Endothelial cell of umbilical vein (primary cell): ENCODE data around the gene CCDC27. TPM values are rescaled to one million over a fixed set of nuclear protein-coding genes. Genes with fewer than 3 reads are reported as not detected.

Experiments used
- BruUV-seq: library from RNA; stranded (reverse); fragments of 400-500 nt; replicated peaks from 2 replicates; lab custom pipeline; 2021; lab: Mats Ljungman, UMichigan
- CTCF ChIA-PET: fragments of 300-600, 350-600 bp; sonication (Branson Sonifier 250); formaldehyde crosslinking; loops from one replicate; lab custom pipeline; 2021; ENCODE audit warnings: antibody characterized with exemption, inconsistent platforms; lab: Charles Lee
- POLR2A ChIA-PET: fragments of 300-600, 350-600 bp; sonication (Branson Sonifier 250); formaldehyde crosslinking; loops from one replicate; lab custom pipeline; 2021; ENCODE audit warnings: antibody characterized with exemption, inconsistent platforms; lab: Charles Lee
- DNase-seq: peaks from one replicate; pipeline ENCODE4 v3.0.0-alpha.2; 2011; ENCODE audit warnings: low read depth, low spot score
- FAIRE-seq: peaks from 2 replicates; lab custom pipeline; 2011; peaks lifted over from hg19 to GRCh38; lab: Jason Lieb, UNC
- H2AFZ ChIP-seq: 2 replicates; pipeline ENCODE4 v1.6.0; 2012; ENCODE audit warnings: low read depth, low read length, control low read depth, inconsistent platforms
- H3K27ac ChIP-seq: 2 replicates; pipeline ENCODE4 v1.5.1; 2011; ENCODE audit warnings: low read depth, mild to moderate bottlenecking, control low read depth, low read length, moderate library complexity; ENCODE audit not compliant: insufficient read depth
- H3K27me3 ChIP-seq, 2 experiments: 2 replicates each; pipeline versions ENCODE4 v1.6.0 to v1.6.1; 2011; ENCODE audit warnings: low read length in 2 of 2, mixed read lengths in 1 of 2; ENCODE audit not compliant: control insufficient read depth in 2 of 2, insufficient read depth in 2 of 2
- H3K36me3 ChIP-seq, 2 experiments: 2 replicates in 1 of 2; 3 replicates in 1 of 2; pipeline ENCODE4 v1.5.1; 2011; ENCODE audit warnings: low read length in 2 of 2, mild to moderate bottlenecking in 1 of 2, moderate library complexity in 1 of 2; ENCODE audit not compliant: control insufficient read depth in 2 of 2, insufficient read depth in 2 of 2; ENCODE audit errors: extremely low read depth in 1 of 2
- H3K4me1 ChIP-seq: 3 replicates; pipeline ENCODE4 v1.5.1; 2011; ENCODE audit warnings: mild to moderate bottlenecking, low read length; ENCODE audit not compliant: control insufficient read depth, insufficient read depth; ENCODE audit errors: extremely low read depth
- H3K4me2 ChIP-seq: 2 replicates; pipeline ENCODE4 v1.6.1; 2011; ENCODE audit warnings: low read length, control low read depth, mixed read lengths; ENCODE audit not compliant: insufficient read depth
- H3K4me3 ChIP-seq, 3 experiments: fragments of 200-600 bp in 1 of 3; sonication (generic), shearing (Covaris generic) in 1 of 3; replicated peaks in 1 of 3; 2 replicates each; pipeline ENCODE4 v1.5.1; 2011 to 2016; ENCODE audit warnings: control low read depth in 3 of 3, low read length in 3 of 3, mild to moderate bottlenecking in 2 of 3, inconsistent platforms in 1 of 3, low read depth in 1 of 3, moderate library complexity in 1 of 3; ENCODE audit not compliant: insufficient read depth in 1 of 3
- H3K79me2 ChIP-seq: 2 replicates; pipeline ENCODE4 v1.6.0; 2012; ENCODE audit warnings: low read length, inconsistent platforms; ENCODE audit not compliant: control insufficient read depth, insufficient read depth
- H3K9ac ChIP-seq: replicated peaks from 2 replicates; pipeline ENCODE3; 2011; ENCODE audit warnings: low read length, control low read depth; ENCODE audit not compliant: insufficient read depth; ENCODE audit errors: extremely low read depth
- H3K9me1 ChIP-seq: replicated peaks from 3 replicates; pipeline ENCODE4 v1.6.0; 2011; ENCODE audit warnings: mild to moderate bottlenecking, low read length; ENCODE audit not compliant: control insufficient read depth, insufficient read depth; ENCODE audit errors: extremely low read depth
- H3K9me3 ChIP-seq: replicated peaks from 2 replicates; pipeline ENCODE4 v1.5.1; 2012; ENCODE audit warnings: low read length, inconsistent platforms; ENCODE audit not compliant: control insufficient read depth, insufficient read depth
- H4K20me1 ChIP-seq: replicated peaks from 2 replicates; pipeline ENCODE3; 2011; ENCODE audit warnings: mild to moderate bottlenecking, low read length; ENCODE audit not compliant: control insufficient read depth, insufficient read depth; ENCODE audit errors: extremely low read depth
- CTCF ChIP-seq, 2 donors: IDR thresholded peaks; 1 replicate in 1 of 2; 2 replicates in 1 of 2; pipeline ENCODE4 v1.5.1; 2011; ENCODE audit warnings: low read length in 2 of 2, mild to moderate bottlenecking in 2 of 2, moderate library complexity in 2 of 2, control low read depth in 1 of 2, inconsistent platforms in 1 of 2, low read depth in 1 of 2; ENCODE audit not compliant: insufficient read depth in 1 of 2; ENCODE audit errors: extremely low read depth in 1 of 2
- EZH2 ChIP-seq: IDR thresholded peaks from 2 replicates; pipeline ENCODE4 v1.6.1; 2012; ENCODE audit warnings: borderline replicate concordance, low read depth, mild to moderate bottlenecking, moderate library complexity, low read length, inconsistent platforms; ENCODE audit not compliant: severe bottlenecking
- FOS ChIP-seq: IDR thresholded peaks from 2 replicates; pipeline ENCODE4 v1.6.1; 2011; ENCODE audit warnings: mild to moderate bottlenecking, low read length, moderate library complexity, borderline replicate concordance; ENCODE audit not compliant: insufficient read depth
- GATA2 ChIP-seq: IDR thresholded peaks from 2 replicates; pipeline ENCODE4 v1.7.0; 2011; ENCODE audit warnings: low read depth, mild to moderate bottlenecking, moderate library complexity, mixed read lengths, low read length; ENCODE audit not compliant: insufficient read length, insufficient read depth
- JUN ChIP-seq: IDR thresholded peaks from 2 replicates; pipeline ENCODE4 v1.6.1; 2011; ENCODE audit warnings: borderline replicate concordance, low read depth; ENCODE audit not compliant: insufficient read length, insufficient read depth
- MAX ChIP-seq: IDR thresholded peaks from 2 replicates; pipeline ENCODE4 v1.6.1; 2011; ENCODE audit not compliant: insufficient read depth, insufficient read length
- MYC ChIP-seq: IDR thresholded peaks from one replicate; pipeline ENCODE4 v1.6.1; 2011; ENCODE audit warnings: mild to moderate bottlenecking, low read depth, low read length
- POLR2A ChIP-seq: IDR thresholded peaks from 2 replicates; pipeline ENCODE4 v1.6.1; 2012; ENCODE audit warnings: low read depth, mild to moderate bottlenecking, control low read depth, low read length
- POLR2AphosphoS5 ChIP-seq: IDR thresholded peaks from 2 replicates; pipeline ENCODE4 v1.6.1; 2012; ENCODE audit warnings: low read depth, mild to moderate bottlenecking, control low read depth, low read length, moderate library complexity; ENCODE audit not compliant: insufficient read depth
- dilution Hi-C: fragments of 300-500 bp; cut with MboI; formaldehyde crosslinking; loops from one replicate; pipeline ENCODE4 v1.15.0; 2019; ENCODE audit warnings: low sequenced_read_pairs; ENCODE audit not compliant: extremely low pct_ligation_motif_present
- intact Hi-C: fragments of 100-400 bp; cut with micrococcal nuclease; formaldehyde crosslinking; loops from one replicate; pipeline ENCODE4 v1.10.0; 2022
- polyA plus RNA-seq, 4 experiments: library from polyadenylated mRNA; depleted of rRNA in 3 of 4; stranded (reverse) in 3 of 4; unstranded in 1 of 4; fragments of >200 nt; gene quantifications; 2 replicates each; pipeline versions ENCODE4 v1.2.1 to v1.2.3, GENCODE V29; 2011 to 2012; ENCODE audit warnings: missing spikeins in 1 of 4
- total RNA-seq: library from RNA; stranded (reverse); gene quantifications from 2 replicates; pipeline ENCODE4 v1.2.3, GENCODE V29; 2021

The CCDC27 gene
- total and polyA plus RNA-seq, 2 donors (not counting 3 experiments of a cell fraction or from before 2014, with no cell fraction given) = not detected

GRCh38 chr1:3756394-3756793, 4.1 kb downstream of the CCDC27 start:
- H3K9me3 ChIP-seq = no peaks in the 10 kb centered on the region
- no TSS peak for BruUV-seq
- FAIRE-seq (no peak), DNase-seq (no peak)
- no peaks in the 10 kb centered on the region for H3K36me3 ChIP-seq
- ChIA-PET CTCF (interaction anchor here (1.0 kb wide), 1 partner anchor 32 kb away, joined by 3 read pairs; no protein-coding TSS in a partner anchor), POLR2A (no interaction called here)
- H3K4me2 ChIP-seq = no peak overlapping the region
- H3K27ac ChIP-seq = no peak overlapping the region
- H3K27me3 ChIP-seq = peaks cover 2 to 4% of the 10 kb centered on the region in 2 experiments
- no peaks in the 10 kb centered on the region for H3K4me1 ChIP-seq
- H3K79me2 ChIP-seq = no peaks in the 10 kb centered on the region
- dilution Hi-C loops = no loop called here
- intact Hi-C loops = no loop called here
- TF ChIP-seq GATA2 (no peak), POLR2A (no peak), POLR2AphosphoS5 (no peak), JUN (no peak), MAX (no peak), MYC (no peak), FOS (no peak), CTCF (IDR thresholded peaks at IDR 0.05; ENCODE audit: extremely low read depth in 1 of 2, insufficient read depth in 1 of 2, low read depth in 1 of 2, low read length in 2 of 2) (no peak), EZH2 (no peak)
- H4K20me1 ChIP-seq = no peaks in the 10 kb centered on the region
- H3K9ac ChIP-seq = no peak overlapping the region
- no peaks in the 10 kb centered on the region for H3K9me1 ChIP-seq
- H2AFZ ChIP-seq = no peak overlapping the region
- H3K4me3 ChIP-seq = no peak overlapping the region
